D721Med (cell line): ENCODE results near the gene PDCD2L.

Experiments used
- DNase-seq: peaks from one replicate; pipeline ENCODE4 v3.0.0; 2011; ENCODE audit warnings: low spot score; ENCODE audit not compliant: insufficient read length
- FAIRE-seq: peaks from 2 replicates; lab custom pipeline; 2011; peaks lifted over from hg19 to GRCh38; lab: Jason Lieb, UNC
- TF ChIP-seq, protein P1 (sequence below): IDR thresholded peaks from 2 replicates; pipeline ENCODE4 v1.5.1; 2012; ENCODE audit warnings: mild to moderate bottlenecking, control low read depth; ENCODE audit not compliant: insufficient read depth; ENCODE audit errors: missing control alignments

The PDCD2L gene

DNA sequence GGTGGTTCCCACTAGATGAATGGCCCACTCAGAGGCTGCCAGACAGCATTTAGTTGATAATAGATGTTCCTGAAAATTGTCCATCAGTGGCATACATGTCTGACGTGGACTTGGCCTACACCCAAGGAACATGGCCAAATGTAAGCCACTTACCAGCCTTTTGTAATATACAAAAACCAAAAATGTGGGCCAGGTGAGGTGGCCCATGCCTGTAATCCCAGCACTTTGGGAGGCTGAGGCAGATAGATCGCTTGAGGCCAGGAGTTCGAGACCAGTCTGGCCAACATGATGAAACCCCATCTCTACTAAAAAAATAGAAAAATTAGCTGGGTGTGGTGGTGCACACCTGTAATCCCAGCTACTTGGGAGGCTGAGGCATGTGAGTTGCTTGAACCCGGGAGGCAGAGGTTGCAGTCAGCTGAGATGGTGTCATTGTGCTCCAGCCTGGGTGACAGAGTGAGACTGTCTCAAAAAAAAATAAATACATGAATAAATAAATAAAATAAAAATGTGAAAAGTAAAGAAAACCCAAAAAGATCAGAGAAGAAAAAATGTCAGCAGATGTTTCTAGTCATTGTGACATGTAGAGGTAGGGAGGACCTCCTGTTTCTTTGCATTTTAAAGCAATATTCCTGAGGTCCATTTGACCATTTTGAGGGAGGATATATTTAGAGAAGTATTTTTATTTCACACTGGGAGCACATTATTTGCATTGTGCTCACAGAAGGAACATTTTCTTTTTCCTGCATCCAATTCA is 70.2 kb downstream of the PDCD2L start:
- TF ChIP-seq, protein P1, sequence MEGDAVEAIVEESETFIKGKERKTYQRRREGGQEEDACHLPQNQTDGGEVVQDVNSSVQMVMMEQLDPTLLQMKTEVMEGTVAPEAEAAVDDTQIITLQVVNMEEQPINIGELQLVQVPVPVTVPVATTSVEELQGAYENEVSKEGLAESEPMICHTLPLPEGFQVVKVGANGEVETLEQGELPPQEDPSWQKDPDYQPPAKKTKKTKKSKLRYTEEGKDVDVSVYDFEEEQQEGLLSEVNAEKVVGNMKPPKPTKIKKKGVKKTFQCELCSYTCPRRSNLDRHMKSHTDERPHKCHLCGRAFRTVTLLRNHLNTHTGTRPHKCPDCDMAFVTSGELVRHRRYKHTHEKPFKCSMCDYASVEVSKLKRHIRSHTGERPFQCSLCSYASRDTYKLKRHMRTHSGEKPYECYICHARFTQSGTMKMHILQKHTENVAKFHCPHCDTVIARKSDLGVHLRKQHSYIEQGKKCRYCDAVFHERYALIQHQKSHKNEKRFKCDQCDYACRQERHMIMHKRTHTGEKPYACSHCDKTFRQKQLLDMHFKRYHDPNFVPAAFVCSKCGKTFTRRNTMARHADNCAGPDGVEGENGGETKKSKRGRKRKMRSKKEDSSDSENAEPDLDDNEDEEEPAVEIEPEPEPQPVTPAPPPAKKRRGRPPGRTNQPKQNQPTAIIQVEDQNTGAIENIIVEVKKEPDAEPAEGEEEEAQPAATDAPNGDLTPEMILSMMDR = no peak
- DNase-seq = no peak
- no peak for FAIRE-seq

DNA sequence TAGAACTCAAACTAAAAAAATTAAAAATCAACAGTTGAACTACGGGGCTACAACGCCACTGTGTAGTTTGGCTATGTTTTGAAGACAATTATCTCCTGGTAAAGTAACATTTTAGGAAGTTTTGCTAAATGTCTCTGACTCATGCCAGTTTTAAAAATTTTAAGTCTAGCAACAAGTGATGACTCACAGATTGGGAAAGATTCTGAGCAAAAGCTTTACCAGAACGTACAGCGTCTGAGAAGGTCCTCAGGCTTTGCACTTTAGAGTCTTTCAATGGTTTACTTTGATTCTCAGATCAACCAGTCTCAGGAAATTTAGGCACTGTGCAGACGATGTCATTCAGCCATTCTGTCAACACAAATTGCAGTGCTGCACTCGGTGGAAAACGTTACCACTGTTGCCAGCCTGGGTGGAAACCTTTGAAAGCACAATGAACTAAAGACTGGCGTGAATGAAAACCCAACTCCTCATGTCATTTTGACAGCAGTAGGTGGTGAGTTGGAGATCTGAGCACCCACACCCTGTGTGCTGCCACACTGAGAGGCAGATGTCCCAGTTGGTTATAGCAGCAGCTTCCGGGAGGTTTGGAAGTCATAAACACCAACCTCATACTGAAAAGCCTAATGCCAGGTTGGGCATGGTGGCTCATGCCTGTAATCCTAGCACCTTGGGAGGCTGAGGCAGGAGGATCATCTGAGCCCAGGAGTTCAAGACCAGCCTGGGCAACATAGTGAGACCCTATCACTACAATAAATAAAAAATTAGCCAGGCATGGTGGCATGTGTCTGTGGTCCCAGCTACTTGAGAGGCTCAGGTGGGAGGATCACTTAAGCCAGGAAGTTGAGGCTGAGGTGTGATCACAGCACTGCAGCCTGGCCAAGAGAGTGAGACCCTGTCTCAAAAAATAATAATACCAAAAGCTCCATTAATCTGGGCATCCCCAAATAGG is 71.1 kb downstream of the PDCD2L start:
- FAIRE-seq (no peak), DNase-seq (no peak)
- TF ChIP-seq, protein P1 = no peak
